Measurements from ENCODE around the gene UBE2E2.

UBE2E2 gene

GRCh38 chr3:23302271-23302670 is 99.1 kb downstream of the UBE2E2 start:
- no peak overlapping the region for H3K4me3 ChIP-seq (ENCODE audit: low read depth in 1 of 2, low read length in 1 of 2)
- H3K27me3 ChIP-seq: no peaks in the 10 kb centered on the region
- no peak overlapping the region for H3K27ac ChIP-seq
- H3K36me3 ChIP-seq: no peaks in the 10 kb centered on the region
- no peak for TF ChIP-seq CTCF (IDR thresholded peaks at IDR 0.05)
- no peaks in the 10 kb centered on the region for H3K9me3 ChIP-seq
- no peaks in the 10 kb centered on the region for H3K4me1 ChIP-seq (ENCODE audit: control insufficient read depth in 1 of 2, insufficient read depth in 1 of 2, low read depth in 1 of 2, low read length in 1 of 2)

GRCh38 chr3:23303601-23304217 is 100.6 kb downstream of the UBE2E2 start:
- Histone ChIP-seq H3K27ac (no peak overlapping the region), H3K27me3 (no peaks in the 10 kb centered on the region)
- TF ChIP-seq CTCF (IDR thresholded peaks at IDR 0.05): no peak

GRCh38 chr3:23304424-23304823 is 101.3 kb downstream of the UBE2E2 start:
- Histone ChIP-seq H3K36me3 (no peaks in the 10 kb centered on the region), H3K4me1 (ENCODE audit: control insufficient read depth in 1 of 2, insufficient read depth in 1 of 2, low read depth in 1 of 2, low read length in 1 of 2) (no peaks in the 10 kb centered on the region), H3K27me3 (no peaks in the 10 kb centered on the region), H3K27ac (no peak overlapping the region), H3K4me3 (ENCODE audit: low read depth in 1 of 2, low read length in 1 of 2) (no peak overlapping the region), H3K9me3 (no peaks in the 10 kb centered on the region)
- TF ChIP-seq CTCF (IDR thresholded peaks at IDR 0.05): no peak

More at GRCh38 chr3:23303601-23304217, 100.6 kb downstream of the UBE2E2 start:
- H3K36me3 ChIP-seq: no peaks in the 10 kb centered on the region
- H3K9me3 ChIP-seq: no peaks in the 10 kb centered on the region
- no peak overlapping the region for H3K4me3 ChIP-seq (ENCODE audit: low read depth in 1 of 2, low read length in 1 of 2)
- no peaks in the 10 kb centered on the region for H3K4me1 ChIP-seq (ENCODE audit: control insufficient read depth in 1 of 2, insufficient read depth in 1 of 2, low read depth in 1 of 2, low read length in 1 of 2)

- TF ChIP-seq CTCF (IDR thresholded peaks at IDR 0.05): no peak
- Histone ChIP-seq H3K9me3 (no peaks in the 10 kb centered on the region), H3K36me3 (no peaks in the 10 kb centered on the region), H3K4me1 (ENCODE audit: control insufficient read depth in 1 of 2, insufficient read depth in 1 of 2, low read depth in 1 of 2, low read length in 1 of 2) (no peaks in the 10 kb centered on the region), H3K4me3 (ENCODE audit: low read depth in 1 of 2, low read length in 1 of 2) (no peak overlapping the region), H3K27me3 (no peaks in the 10 kb centered on the region), H3K27ac (no peak overlapping the region)
Measured at GRCh38 chr3:23308986-23309625, 106.0 kb downstream of the UBE2E2 start.

- Histone ChIP-seq H3K9me3 (no peaks in the 10 kb centered on the region), H3K4me3 (ENCODE audit: low read depth in 1 of 2, low read length in 1 of 2) (no peak overlapping the region), H3K27me3 (no peaks in the 10 kb centered on the region), H3K4me1 (ENCODE audit: control insufficient read depth in 1 of 2, insufficient read depth in 1 of 2, low read depth in 1 of 2, low read length in 1 of 2) (no peaks in the 10 kb centered on the region), H3K27ac (no peak overlapping the region), H3K36me3 (no peaks in the 10 kb centered on the region)
- TF ChIP-seq CTCF (IDR thresholded peaks at IDR 0.05): no peak
Measured at GRCh38 chr3:23312866-23313265, 109.7 kb downstream of the UBE2E2 start.

Data from neutrophil (primary cell).